Measurements from ENCODE around the gene ADRA2B. TPM values are rescaled to one million over a fixed set of nuclear protein-coding genes. Genes with fewer than 3 reads are reported as not detected.

Gene ADRA2B
- total RNA-seq, 4 donors from 2014 or later, result 0.42 to 2.4 (median 0.97) TPM

- no peak for DNase-seq (ENCODE audit: low spot score in 2 of 2)
- no peak for TF ChIP-seq POLR2A (IDR thresholded peaks at IDR 0.05)
- TF ChIP-seq, protein P1, sequence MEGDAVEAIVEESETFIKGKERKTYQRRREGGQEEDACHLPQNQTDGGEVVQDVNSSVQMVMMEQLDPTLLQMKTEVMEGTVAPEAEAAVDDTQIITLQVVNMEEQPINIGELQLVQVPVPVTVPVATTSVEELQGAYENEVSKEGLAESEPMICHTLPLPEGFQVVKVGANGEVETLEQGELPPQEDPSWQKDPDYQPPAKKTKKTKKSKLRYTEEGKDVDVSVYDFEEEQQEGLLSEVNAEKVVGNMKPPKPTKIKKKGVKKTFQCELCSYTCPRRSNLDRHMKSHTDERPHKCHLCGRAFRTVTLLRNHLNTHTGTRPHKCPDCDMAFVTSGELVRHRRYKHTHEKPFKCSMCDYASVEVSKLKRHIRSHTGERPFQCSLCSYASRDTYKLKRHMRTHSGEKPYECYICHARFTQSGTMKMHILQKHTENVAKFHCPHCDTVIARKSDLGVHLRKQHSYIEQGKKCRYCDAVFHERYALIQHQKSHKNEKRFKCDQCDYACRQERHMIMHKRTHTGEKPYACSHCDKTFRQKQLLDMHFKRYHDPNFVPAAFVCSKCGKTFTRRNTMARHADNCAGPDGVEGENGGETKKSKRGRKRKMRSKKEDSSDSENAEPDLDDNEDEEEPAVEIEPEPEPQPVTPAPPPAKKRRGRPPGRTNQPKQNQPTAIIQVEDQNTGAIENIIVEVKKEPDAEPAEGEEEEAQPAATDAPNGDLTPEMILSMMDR (IDR thresholded peaks at IDR 0.05), result no peak
- WGBS, 2 donors, result 50 to 79% methylated on average over 3 of the region's 3 CpGs
These were observed 7.0 kb downstream of the ADRA2B start for GRCh38 chr2:96109361-96109680.

GRCh38 chr2:96108541-96109360 lies 7.6 kb downstream of the ADRA2B start:
- 26 to 51% methylated on average over 14 to 17 of the region's 17 CpGs for WGBS, 2 donors
- DNase-seq (ENCODE audit: low spot score in 2 of 2), result no peak
- H3K4me3 ChIP-seq (ENCODE audit: low read depth, poor library complexity, severe bottlenecking), result no peak overlapping the region
- TF ChIP-seq POLR2A (IDR thresholded peaks at IDR 0.05), result no peak
- TF ChIP-seq, protein P1 (IDR thresholded peaks at IDR 0.05), result no peak
- intact Hi-C loops (cut with DNase I; ENCODE audit: low total_unique reads), result no loop called here

More at GRCh38 chr2:96109361-96109680, 7.0 kb downstream of the ADRA2B start:
- H3K4me3 ChIP-seq (ENCODE audit: low read depth, poor library complexity, severe bottlenecking), result no peak overlapping the region
- intact Hi-C loops (cut with DNase I; ENCODE audit: low total_unique reads), result no loop called here

- intact Hi-C loops (cut with DNase I; ENCODE audit: low total_unique reads), result no loop called here
- 40 to 49% methylated on average over 5 of the region's 5 CpGs for WGBS, 2 donors
- no peak overlapping the region for H3K4me3 ChIP-seq (ENCODE audit: low read depth, poor library complexity, severe bottlenecking)
- TF ChIP-seq, protein P1 (IDR thresholded peaks at IDR 0.05), result no peak
- TF ChIP-seq POLR2A (IDR thresholded peaks at IDR 0.05), result no peak
- DNase-seq (ENCODE audit: low spot score in 2 of 2), result no peak
These were observed 8.2 kb downstream of the ADRA2B start for GRCh38 chr2:96108151-96108540.

DNA sequence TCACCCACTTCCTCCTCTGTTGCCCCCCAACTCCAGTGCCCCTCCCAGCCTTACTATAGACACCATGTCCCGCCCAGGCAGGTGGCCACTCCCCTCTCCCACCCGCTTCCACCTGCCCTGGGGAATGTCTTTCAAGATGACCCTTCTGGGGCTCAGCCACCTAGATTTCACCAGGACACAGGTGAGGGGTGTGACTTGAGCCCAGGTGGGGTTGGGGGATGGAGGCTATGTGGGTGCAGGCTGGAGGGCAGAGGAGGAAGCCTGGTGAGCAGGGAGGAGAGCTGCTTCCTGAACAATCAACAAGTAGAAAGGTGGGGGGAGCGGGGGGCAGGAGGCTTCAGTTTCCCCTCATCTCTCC lies 8.7 kb downstream of the ADRA2B start:
- no peak overlapping the region for H3K4me3 ChIP-seq (ENCODE audit: low read depth, poor library complexity, severe bottlenecking)
- no peak for DNase-seq (ENCODE audit: low spot score in 2 of 2)
- 79 to 88% methylated on average over 3 of the region's 3 CpGs for WGBS, 2 donors
- intact Hi-C loops (cut with DNase I; ENCODE audit: low total_unique reads), result no loop called here
- TF ChIP-seq POLR2A (IDR thresholded peaks at IDR 0.05), result no peak
- TF ChIP-seq, protein P1 (IDR thresholded peaks at IDR 0.05), result no peak

- intact Hi-C loops (cut with DNase I; ENCODE audit: low total_unique reads), result no loop called here
- 82 to 86% methylated on average over 8 to 9 of the region's 9 CpGs for WGBS, 2 donors
- TF ChIP-seq, protein P1 (IDR thresholded peaks at IDR 0.05), result no peak
- no peak for TF ChIP-seq POLR2A (IDR thresholded peaks at IDR 0.05)
- H3K4me3 ChIP-seq (ENCODE audit: low read depth, poor library complexity, severe bottlenecking), result no peak overlapping the region
- DNase-seq (ENCODE audit: low spot score in 2 of 2), result no peak
These were observed 9.2 kb downstream of the ADRA2B start for GRCh38 chr2:96106991-96107707.

Data from lower leg skin (tissue), 4 donors.